Kidney capillary endothelial cell (primary cell): ENCODE measurements around the gene PALB2.
A peak's percentile ranks its signal among the peaks of the same experiment; 100 is the strongest.

Experiments
- DNase-seq: peaks from one replicate; pipeline ENCODE4 v3.0.0-alpha.2; 2018; ENCODE audit warnings: low spot score

PALB2 gene

GRCh38 chr16:23581764-23582163 is 59.3 kb downstream of the PALB2 start:
- no peak for DNase-seq

GRCh38 chr16:23580391-23580790 is 60.7 kb downstream of the PALB2 start:
- no peak for DNase-seq

- no peak for DNase-seq
Observed at GRCh38 chr16:23579371-23579770, 61.7 kb downstream of the PALB2 start.

GRCh38 chr16:23578101-23578830 is 62.8 kb downstream of the PALB2 start:
- DNase-seq = peak; percentile 56

- no peak for DNase-seq
Observed at GRCh38 chr16:23577493-23577892, 63.6 kb downstream of the PALB2 start.

- DNase-seq = no peak
Observed at GRCh38 chr16:23575834-23576233, 65.3 kb downstream of the PALB2 start.

GRCh38 chr16:23573817-23574216 is 67.3 kb downstream of the PALB2 start:
- DNase-seq = no peak

- no peak for DNase-seq
Observed at GRCh38 chr16:23572394-23572793, 68.7 kb downstream of the PALB2 start.

- no peak for DNase-seq
Observed at GRCh38 chr16:23571895-23572294, 69.2 kb downstream of the PALB2 start.

GRCh38 chr16:23570992-23571632 is 70.0 kb downstream of the PALB2 start:
- DNase-seq = no peak

GRCh38 chr16:23567602-23568001 is 73.5 kb downstream of the PALB2 start:
- DNase-seq = no peak

- no peak for DNase-seq
Observed at GRCh38 chr16:23566724-23567123, 74.4 kb downstream of the PALB2 start.

GRCh38 chr16:23564575-23565363 is 76.3 kb downstream of the PALB2 start:
- DNase-seq = peak; percentile 51

GRCh38 chr16:23563186-23563585 is 77.9 kb downstream of the PALB2 start:
- no peak for DNase-seq

- no peak for DNase-seq
Observed at GRCh38 chr16:23562505-23562904, 78.6 kb downstream of the PALB2 start.

GRCh38 chr16:23561586-23561985 is 79.5 kb downstream of the PALB2 start:
- no peak for DNase-seq

- no peak for DNase-seq
Observed at GRCh38 chr16:23557779-23558702, 83.1 kb downstream of the PALB2 start.

- peak; percentile 97 for DNase-seq
Observed at GRCh38 chr16:23556881-23557778, 84.0 kb downstream of the PALB2 start, which contains the start of the genes EARS2 and UBFD1. Gene EARS2, minus strand, starts transcription at chr16:23557350. Its CDS starts 7 bp downstream, at chr16:23557343. Gene UBFD1, plus strand, starts transcription at chr16:23557727. Its CDS starts 16 bp downstream, at chr16:23557743.

GRCh38 chr16:23554536-23554935 is 86.6 kb downstream of the PALB2 start:
- no peak for DNase-seq
